Karpas-422 (cell line): ENCODE measurements around the gene AZU1. TPM values are rescaled to one million over a fixed set of nuclear protein-coding genes. Genes with fewer than 3 reads are reported as not detected.
"Not testable (repeated sequence)": the region's sequence is repeated elsewhere in the genome, so short reads cannot be mapped to it uniquely, and the experiment has no call there.

ENCODE experiments used
- DNase-seq: peaks from one replicate; pipeline ENCODE4 v3.0.0-alpha.2; 2015
- H2AFZ ChIP-seq: fragments of 200-600 bp; sonication (generic); 2 replicates; pipeline ENCODE4 v1.6.1; 2014; ENCODE audit warnings: antibody characterized with exemption, low read length, mixed read lengths
- H3K27ac ChIP-seq: fragments of 200-600 bp; sonication (generic); 2 replicates; pipeline ENCODE4 v1.5.1; 2014; ENCODE audit warnings: mild to moderate bottlenecking, low read length, moderate library complexity
- H3K27me3 ChIP-seq: fragments of 200-600 bp; sonication (generic); 2 replicates; pipeline ENCODE4 v1.6.1; 2014; ENCODE audit warnings: low read length, mixed read lengths
- H3K36me3 ChIP-seq: fragments of 200-600 bp; sonication (generic); 2 replicates; pipeline ENCODE4 v1.6.1; 2014; ENCODE audit warnings: low read length, mixed read lengths; ENCODE audit not compliant: insufficient read depth
- H3K4me1 ChIP-seq: fragments of 200-600 bp; sonication (generic); 2 replicates; pipeline ENCODE4 v1.6.1; 2014; ENCODE audit warnings: mild to moderate bottlenecking, low read length, mixed read lengths
- H3K4me2 ChIP-seq: fragments of 200-600 bp; sonication (generic); 2 replicates; pipeline ENCODE4 v1.6.1; 2014; ENCODE audit warnings: low read length, low read depth, mild to moderate bottlenecking; ENCODE audit not compliant: poor library complexity, severe bottlenecking
- H3K4me3 ChIP-seq: fragments of 200-600 bp; sonication (generic); 2 replicates; pipeline ENCODE4 v1.5.1; 2014; ENCODE audit warnings: mild to moderate bottlenecking, antibody characterized with exemption, low read length, mixed read lengths
- H3K79me2 ChIP-seq: fragments of 200-600 bp; sonication (generic); 2 replicates; pipeline ENCODE4 v1.6.1; 2014; ENCODE audit warnings: mild to moderate bottlenecking, low read length, mixed read lengths
- H3K9ac ChIP-seq: fragments of 200-600 bp; sonication (generic); 2 replicates; pipeline ENCODE4 v1.6.0; 2014; ENCODE audit warnings: low read length
- H3K9me2 ChIP-seq: fragments of 200-600 bp; sonication (generic), shearing (Covaris generic); replicated peaks from 2 replicates; pipeline ENCODE4 v1.6.0; 2014; ENCODE audit warnings: mild to moderate bottlenecking, low read length, moderate library complexity; ENCODE audit not compliant: insufficient read depth
- H3K9me3 ChIP-seq: fragments of 300-700, 200-600 bp; sonication (generic); 2 replicates; pipeline ENCODE4 v1.6.1; 2014; ENCODE audit warnings: low read length, mixed read lengths
- H4K20me1 ChIP-seq: fragments of 200-600 bp; sonication (generic); 2 replicates; pipeline ENCODE4 v1.6.1; 2014; ENCODE audit warnings: mild to moderate bottlenecking, antibody characterized with exemption, low read length, low read depth; ENCODE audit not compliant: insufficient read depth
- total RNA-seq: library from RNA; depleted of rRNA; stranded (reverse); fragments of >200 nt; shearing (Covaris generic); gene quantifications from 2 replicates; pipeline ENCODE4 v1.2.3, GENCODE V29; 2014; ENCODE audit warnings: low replicate concordance

The AZU1 gene
- total RNA-seq, 1 experiment from 2014 or later, result not detected

GRCh38 chr19:853014-853585 lies 25.5 kb downstream of the AZU1 start:
- no peak for DNase-seq
- Histone ChIP-seq H3K9ac (no peak overlapping the region), H2AFZ (no peak overlapping the region), H3K36me3 (no peaks in the 10 kb centered on the region), H3K27me3 (no peaks in the 10 kb centered on the region), H3K79me2 (no peaks in the 10 kb centered on the region), H3K27ac (no peak overlapping the region), H3K4me1 (no peaks in the 10 kb centered on the region), H4K20me1 (no peaks in the 10 kb centered on the region), H3K4me3 (no peak overlapping the region), H3K4me2 (no peak overlapping the region), H3K9me2 (no peaks in the 10 kb centered on the region), H3K9me3 (no peaks in the 10 kb centered on the region)

GRCh38 chr19:853614-854220 lies 26.1 kb downstream of the AZU1 start:
- not testable (repeated sequence) for H2AFZ ChIP-seq, H3K9me3 ChIP-seq, H3K9ac ChIP-seq, H3K4me2 ChIP-seq, H3K79me2 ChIP-seq, H3K9me2 ChIP-seq, DNase-seq, H4K20me1 ChIP-seq, H3K4me3 ChIP-seq, H3K36me3 ChIP-seq, H3K4me1 ChIP-seq, H3K27ac ChIP-seq, H3K27me3 ChIP-seq

- H4K20me1 ChIP-seq, result no peaks in the 10 kb centered on the region
- H3K27me3 ChIP-seq, result no peaks in the 10 kb centered on the region
- DNase-seq, result peak; percentile 56
- H3K4me1 ChIP-seq, result no peaks in the 10 kb centered on the region
- H3K9me2 ChIP-seq, result no peaks in the 10 kb centered on the region
- no peak overlapping the region for H3K4me3 ChIP-seq
- H3K79me2 ChIP-seq, result no peaks in the 10 kb centered on the region
- no peak overlapping the region for H3K4me2 ChIP-seq
- H3K9ac ChIP-seq, result no peak overlapping the region
- no peak overlapping the region for H2AFZ ChIP-seq
- H3K36me3 ChIP-seq, result no peaks in the 10 kb centered on the region
- H3K9me3 ChIP-seq, result no peaks in the 10 kb centered on the region
- no peak overlapping the region for H3K27ac ChIP-seq
These were observed 26.9 kb downstream of the AZU1 start for GRCh38 chr19:854549-854948.

GRCh38 chr19:855142-855541 lies 27.5 kb downstream of the AZU1 start:
- no peaks in the 10 kb centered on the region for H3K4me1 ChIP-seq
- H3K27ac ChIP-seq, result no peak overlapping the region
- no peak overlapping the region for H3K9ac ChIP-seq
- H3K4me2 ChIP-seq, result no peak overlapping the region
- no peaks in the 10 kb centered on the region for H4K20me1 ChIP-seq
- no peak overlapping the region for H2AFZ ChIP-seq
- no peak overlapping the region for H3K4me3 ChIP-seq
- DNase-seq, result no peak
- H3K36me3 ChIP-seq, result no peaks in the 10 kb centered on the region
- no peaks in the 10 kb centered on the region for H3K9me3 ChIP-seq
- no peaks in the 10 kb centered on the region for H3K9me2 ChIP-seq
- no peaks in the 10 kb centered on the region for H3K27me3 ChIP-seq
- no peaks in the 10 kb centered on the region for H3K79me2 ChIP-seq

GRCh38 chr19:855566-856120 lies 28.0 kb downstream of the AZU1 start:
- no peak overlapping the region for H2AFZ ChIP-seq
- no peaks in the 10 kb centered on the region for H4K20me1 ChIP-seq
- H3K36me3 ChIP-seq, result no peaks in the 10 kb centered on the region
- no peaks in the 10 kb centered on the region for H3K9me2 ChIP-seq
- H3K9me3 ChIP-seq, result no peaks in the 10 kb centered on the region
- no peak overlapping the region for H3K9ac ChIP-seq
- no peak overlapping the region for H3K27ac ChIP-seq
- H3K79me2 ChIP-seq, result no peaks in the 10 kb centered on the region
- H3K4me1 ChIP-seq, result 0 out of 2 replicates have a peak, but pooled peaks cover 1% of the 10 kb centered on the region
- H3K4me3 ChIP-seq, result no peak overlapping the region
- DNase-seq, result no peak
- no peaks in the 10 kb centered on the region for H3K27me3 ChIP-seq
- H3K4me2 ChIP-seq, result no peak overlapping the region

GRCh38 chr19:858284-858683 lies 30.6 kb downstream of the AZU1 start:
- Histone ChIP-seq H3K9me3 (no peaks in the 10 kb centered on the region), H3K36me3 (no peaks in the 10 kb centered on the region), H3K4me1 (0 out of 2 replicates have a peak, but pooled peaks cover 3% of the 10 kb centered on the region), H3K27me3 (no peaks in the 10 kb centered on the region), H3K79me2 (no peaks in the 10 kb centered on the region), H3K9me2 (no peaks in the 10 kb centered on the region), H4K20me1 (0 out of 2 replicates have a peak, but pooled peaks cover 3% of the 10 kb centered on the region), H3K4me2 (no peak overlapping the region), H3K9ac (no peak overlapping the region), H3K4me3 (no peak overlapping the region), H3K27ac (no peak overlapping the region), H2AFZ (no peak overlapping the region)
- DNase-seq, result no peak

GRCh38 chr19:858868-859843 lies 31.5 kb downstream of the AZU1 start, which contains the start of gene CFD:
Gene CFD, plus strand, starts transcription at chr19:859664. Its CDS starts 26 bp downstream, at chr19:859690.
- Histone ChIP-seq H2AFZ (no peak within 1 kb of the TSS), H3K9ac (no peak within 1 kb of the TSS), H3K4me3 (peak within 1 kb of the TSS; percentile 47; the same call in 1 of the 2 replicates), H3K4me1 (peaks cover 9% of the 10 kb centered on the region; the same call in 1 of the 2 replicates), H3K36me3 (no peaks in the 10 kb centered on the region), H4K20me1 (0 out of 2 replicates have a peak, but pooled peaks cover 3% of the 10 kb centered on the region), H3K79me2 (no peaks in the 10 kb centered on the region), H3K27ac (no peak within 1 kb of the TSS), H3K9me2 (no peaks in the 10 kb centered on the region), H3K9me3 (no peaks in the 10 kb centered on the region), H3K4me2 (peak within 1 kb of the TSS; percentile 51), H3K27me3 (no peaks in the 10 kb centered on the region)
- DNase-seq, result no peak
